Thoracic aorta (tissue), 2 donors: Measurements from ENCODE around the gene SRSF7. TPM values are rescaled to one million over a fixed set of nuclear protein-coding genes. Genes with fewer than 3 reads are reported as not detected.

Source experiments
- ATAC-seq: fragments of 150-250 bp; one replicate; pipeline ENCODE4 v1.8.0; 2017; ENCODE audit warnings: low read depth; ENCODE audit not compliant: insufficient number of reproducible peaks, low FRiP score
- DNase-seq: peaks from one replicate; pipeline ENCODE4 v3.0.0-alpha.2; 2020; ENCODE audit warnings: low spot score
- H3K27ac ChIP-seq, 2 donors: fragments of 200-600 bp; sonication (generic); 1 replicate in 1 of 2; 2 replicates in 1 of 2; pipeline ENCODE4 v1.5.1; 2016; ENCODE audit warnings: mild to moderate bottlenecking in 2 of 2, moderate library complexity in 2 of 2
- H3K27me3 ChIP-seq: fragments of 200-600 bp; sonication (generic); replicated peaks from 2 replicates; pipeline ENCODE4 v1.6.0; 2016; ENCODE audit warnings: mild to moderate bottlenecking; ENCODE audit not compliant: insufficient read depth
- H3K36me3 ChIP-seq: fragments of 200-600 bp; sonication (generic); one replicate; pipeline ENCODE4 v1.5.1; 2016
- H3K4me1 ChIP-seq, 2 donors: fragments of 200-600 bp; sonication (generic); 1 replicate in 1 of 2; 2 replicates in 1 of 2; pipeline versions ENCODE4 v1.5.1 to v1.6.0; 2016; ENCODE audit warnings: low read depth in 2 of 2, mild to moderate bottlenecking in 1 of 2; ENCODE audit not compliant: control insufficient read depth in 1 of 2
- H3K4me3 ChIP-seq: fragments of 200-600 bp; sonication (generic); 2 replicates; pipeline ENCODE4 v1.5.1; 2016; ENCODE audit warnings: mild to moderate bottlenecking
- H3K9me3 ChIP-seq: fragments of 200-600 bp; sonication (generic); 2 replicates; pipeline ENCODE4 v1.5.1; 2016
- total RNA-seq, 2 donors: library from RNA; depleted of rRNA; stranded (reverse); fragments of >200 nt; gene quantifications; one replicate each; pipeline versions ENCODE4 v1.1.0 to v1.2.3, GENCODE V29; 2016
- TF ChIP-seq, protein P1 (sequence below): fragments of 200-600 bp; sonication (generic); IDR thresholded peaks from one replicate; pipeline ENCODE4 v1.5.1; 2019; ENCODE audit warnings: antibody characterized with exemption

SRSF7 gene
- total RNA-seq, 2 donors from 2014 or later = 97.5 to 141 TPM

DNA sequence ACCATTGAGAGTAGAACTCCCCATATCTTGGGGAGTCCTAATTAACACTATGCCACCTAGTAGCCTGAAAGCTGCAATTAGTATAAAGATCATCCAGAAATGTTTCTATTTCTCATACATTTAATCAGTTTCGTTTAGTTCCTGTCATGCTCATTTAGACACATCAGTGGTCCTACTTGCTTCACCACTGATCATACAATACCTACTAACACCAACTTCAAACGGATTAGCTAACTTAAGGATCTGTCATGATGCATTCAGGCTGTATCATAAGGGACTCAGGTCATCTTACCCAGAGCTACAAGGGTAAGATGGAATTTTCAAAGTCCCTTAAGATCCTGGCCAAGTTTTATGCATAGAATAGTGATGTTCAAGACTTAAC, 6.8 kb downstream of the SRSF7 start:
- TF ChIP-seq, protein P1, sequence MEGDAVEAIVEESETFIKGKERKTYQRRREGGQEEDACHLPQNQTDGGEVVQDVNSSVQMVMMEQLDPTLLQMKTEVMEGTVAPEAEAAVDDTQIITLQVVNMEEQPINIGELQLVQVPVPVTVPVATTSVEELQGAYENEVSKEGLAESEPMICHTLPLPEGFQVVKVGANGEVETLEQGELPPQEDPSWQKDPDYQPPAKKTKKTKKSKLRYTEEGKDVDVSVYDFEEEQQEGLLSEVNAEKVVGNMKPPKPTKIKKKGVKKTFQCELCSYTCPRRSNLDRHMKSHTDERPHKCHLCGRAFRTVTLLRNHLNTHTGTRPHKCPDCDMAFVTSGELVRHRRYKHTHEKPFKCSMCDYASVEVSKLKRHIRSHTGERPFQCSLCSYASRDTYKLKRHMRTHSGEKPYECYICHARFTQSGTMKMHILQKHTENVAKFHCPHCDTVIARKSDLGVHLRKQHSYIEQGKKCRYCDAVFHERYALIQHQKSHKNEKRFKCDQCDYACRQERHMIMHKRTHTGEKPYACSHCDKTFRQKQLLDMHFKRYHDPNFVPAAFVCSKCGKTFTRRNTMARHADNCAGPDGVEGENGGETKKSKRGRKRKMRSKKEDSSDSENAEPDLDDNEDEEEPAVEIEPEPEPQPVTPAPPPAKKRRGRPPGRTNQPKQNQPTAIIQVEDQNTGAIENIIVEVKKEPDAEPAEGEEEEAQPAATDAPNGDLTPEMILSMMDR = no peak
- Histone ChIP-seq H3K27ac (no peak overlapping the region), H3K27me3 (no peaks in the 10 kb centered on the region), H3K4me1 (peaks cover 33 to 44% of the 10 kb centered on the region in 2 donors), H3K4me3 (no peak overlapping the region), H3K36me3 (peaks cover 52% of the 10 kb centered on the region), H3K9me3 (no peaks in the 10 kb centered on the region)
- ATAC-seq (no peak), DNase-seq (no peak)

DNA sequence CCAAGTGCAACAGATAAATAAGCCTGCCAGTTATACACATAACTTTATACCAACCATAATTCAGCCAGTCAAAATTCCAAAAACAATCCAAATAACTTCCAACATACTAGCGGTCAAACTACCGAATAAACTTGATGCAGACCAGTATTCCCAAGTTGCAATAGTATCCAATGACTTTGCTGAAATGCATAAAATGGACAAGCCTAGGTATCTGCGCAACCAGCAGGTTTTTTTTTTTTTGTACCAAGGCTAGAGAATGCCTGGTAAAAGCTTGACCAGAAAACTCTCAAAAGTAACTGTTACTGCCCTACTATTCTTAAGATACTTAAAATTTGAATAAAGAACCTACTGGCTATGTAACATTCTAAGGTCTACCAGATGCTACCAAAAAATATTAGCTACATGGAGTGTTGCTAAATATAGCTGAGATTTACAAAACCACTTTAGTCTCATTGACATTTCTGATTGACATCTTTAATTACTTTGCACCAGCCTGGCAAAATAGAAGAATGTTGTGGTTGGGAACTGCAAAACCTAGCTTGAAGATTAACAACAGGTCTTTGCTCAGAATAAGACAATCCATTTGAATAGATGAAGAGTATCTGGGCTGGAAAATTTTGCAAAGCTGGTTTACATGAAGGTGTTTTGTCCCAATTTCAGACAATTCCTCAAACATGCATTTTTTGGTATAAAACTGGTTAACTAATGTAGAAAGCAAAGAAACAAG, 7.3 kb downstream of the SRSF7 start:
- Histone ChIP-seq H3K9me3 (no peaks in the 10 kb centered on the region), H3K4me3 (no peak overlapping the region), H3K4me1 (peaks cover 29 to 38% of the 10 kb centered on the region in 2 donors), H3K27ac (no peak overlapping the region), H3K27me3 (no peaks in the 10 kb centered on the region), H3K36me3 (peaks cover 49% of the 10 kb centered on the region)
- TF ChIP-seq, protein P1 = no peak
- ATAC-seq = no peak
- no peak for DNase-seq

DNA sequence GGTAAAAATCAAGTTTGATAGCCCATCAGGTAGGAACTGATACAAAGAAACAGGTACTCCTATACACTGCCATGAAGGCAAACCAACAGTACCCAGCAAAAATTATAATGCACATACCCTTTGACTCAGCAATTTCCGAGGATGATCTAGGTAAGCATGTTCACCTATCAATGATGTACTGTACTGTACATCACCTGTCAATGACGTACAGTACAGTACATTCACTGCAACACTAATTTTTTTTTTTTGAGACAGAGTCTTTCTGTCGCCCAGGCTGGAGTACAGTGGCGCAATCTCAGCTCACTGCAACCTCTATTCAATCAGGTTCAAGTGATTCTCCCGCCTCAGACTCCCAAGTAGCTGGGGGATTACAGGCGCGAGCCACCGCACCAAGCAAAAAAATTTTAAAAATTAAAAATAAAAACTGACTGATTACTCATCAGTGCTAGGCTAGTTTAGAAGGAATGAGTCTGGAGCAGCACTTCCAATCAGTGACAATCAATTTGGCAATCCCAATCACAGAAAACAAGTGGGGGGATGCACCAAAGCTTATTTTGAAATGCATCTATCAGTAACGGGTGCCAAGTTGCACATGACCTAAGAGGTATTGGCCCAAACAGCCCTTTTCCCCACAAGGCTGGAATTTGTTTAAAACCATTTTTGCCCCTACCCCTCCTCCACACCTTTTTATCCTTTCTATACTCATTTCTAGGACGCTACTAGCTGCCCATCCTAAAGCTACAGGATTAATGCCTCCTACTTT, 8.2 kb downstream of the SRSF7 start:
- ATAC-seq = no peak
- H3K27ac ChIP-seq = no peak overlapping the region
- H3K4me1 ChIP-seq = peaks cover 25 to 29% of the 10 kb centered on the region in 2 donors

DNA sequence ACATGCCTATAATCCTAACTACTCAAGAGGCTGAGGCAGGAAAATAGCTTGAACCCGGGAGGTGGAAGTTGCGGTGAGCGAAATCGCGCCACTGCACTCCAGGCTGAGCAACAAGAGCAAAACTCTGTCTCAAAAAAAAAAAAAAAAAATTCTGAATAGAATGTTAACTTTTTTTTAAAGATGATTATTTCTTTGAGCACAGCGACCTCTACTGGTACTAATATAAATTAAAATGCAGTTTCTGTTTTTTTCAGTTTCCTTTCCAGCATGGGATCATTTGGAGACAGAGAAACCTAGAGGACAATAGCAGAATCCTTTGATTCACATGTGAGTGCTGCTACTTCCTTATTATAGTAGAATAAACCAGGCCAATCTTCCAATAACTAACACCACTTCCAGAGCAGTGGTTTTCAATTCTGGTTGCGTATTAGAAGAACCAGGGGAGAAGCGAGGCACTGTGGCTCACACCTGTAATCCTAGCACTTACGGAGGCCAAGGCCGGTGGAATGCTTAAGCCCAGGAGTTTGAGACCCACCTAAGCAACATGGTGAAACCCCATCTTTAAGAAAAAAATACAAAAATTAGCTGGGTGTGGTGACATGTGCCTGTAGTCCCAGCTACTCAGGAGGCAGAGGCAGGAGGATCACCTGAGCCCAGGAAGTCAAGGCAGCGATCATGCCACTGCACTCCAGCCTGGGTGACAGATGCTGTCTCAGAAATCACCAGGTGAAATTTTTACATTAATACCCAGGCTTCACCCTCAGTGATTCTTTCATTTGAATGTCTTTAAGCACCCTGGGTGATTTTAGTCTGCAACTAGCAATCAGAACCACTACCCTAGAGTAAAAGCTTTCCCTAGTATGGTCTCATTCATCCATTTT, 10.1 kb downstream of the SRSF7 start:
- TF ChIP-seq, protein P1 = peak; percentile 79
- Histone ChIP-seq H3K4me3 (peak overlapping the region; percentile 48), H3K27me3 (no peaks in the 10 kb centered on the region), H3K9me3 (no peaks in the 10 kb centered on the region), H3K27ac (peak overlapping the region in 1 of 2 donors; percentile 50), H3K4me1 (peaks cover 8 to 11% of the 10 kb centered on the region in 2 donors), H3K36me3 (peaks cover 29% of the 10 kb centered on the region)
- ATAC-seq = no peak
- no peak for DNase-seq

More for the DNA sequence above, 8.2 kb downstream of the SRSF7 start:
- H3K4me3 ChIP-seq = no peak overlapping the region
- no peaks in the 10 kb centered on the region for H3K27me3 ChIP-seq
- peaks cover 42% of the 10 kb centered on the region for H3K36me3 ChIP-seq
- TF ChIP-seq, protein P1 = no peak
- DNase-seq = no peak
- H3K9me3 ChIP-seq = no peaks in the 10 kb centered on the region
